GM12873 (cell line): ENCODE measurements around the gene SEMA4D.

Source experiments
- CTCF ChIP-seq: IDR thresholded peaks from 2 replicates; pipeline ENCODE4 v1.5.1; 2012; ENCODE audit warnings: low read depth, mild to moderate bottlenecking, moderate library complexity, low read length, control low read depth; ENCODE audit not compliant: insufficient read depth; ENCODE audit errors: missing control alignments

SEMA4D gene

DNA sequence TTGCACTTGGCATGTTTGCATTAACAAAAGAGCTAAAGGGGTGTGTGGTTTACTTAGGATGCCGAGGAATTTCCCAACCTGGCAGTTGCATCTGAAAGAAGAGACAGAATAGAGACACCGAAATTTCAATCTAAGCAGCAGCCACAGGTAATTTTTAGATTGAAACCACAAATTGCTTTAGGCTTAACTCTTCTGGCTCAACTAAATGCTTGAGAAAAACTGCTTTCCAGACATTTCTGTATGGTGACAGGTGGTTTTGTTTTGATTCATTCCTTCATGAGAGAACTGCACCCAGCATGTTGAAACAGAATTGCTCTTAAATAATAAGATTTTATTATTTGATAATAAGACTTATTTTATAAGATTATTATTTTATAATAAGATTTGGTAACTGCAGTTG is 158.1 kb downstream of the SEMA4D start:
- TF ChIP-seq CTCF = no peak

DNA sequence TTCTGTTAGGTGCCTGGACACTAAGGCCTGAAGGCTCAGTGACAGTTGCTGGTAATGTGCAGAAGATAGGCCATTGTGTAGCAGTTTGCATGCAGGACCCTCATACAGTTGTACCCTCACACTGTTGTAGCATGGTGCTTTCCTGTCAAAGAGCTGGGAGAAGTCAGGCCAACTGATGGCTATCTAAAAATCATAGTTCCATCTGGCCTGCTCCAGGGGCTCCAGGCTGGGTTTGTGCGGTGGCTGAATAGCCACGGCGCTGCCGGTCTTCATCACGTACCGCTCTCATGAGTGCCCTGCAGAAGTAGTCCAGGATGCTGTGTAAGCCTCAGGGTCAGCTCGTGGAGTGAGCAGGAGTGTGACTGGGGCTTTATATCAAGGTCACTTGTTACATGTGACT is 167.4 kb downstream of the SEMA4D start:
- no peak for TF ChIP-seq CTCF

- no peak for TF ChIP-seq CTCF
Observed at GRCh38 chr9:89329917-89330316, 168.0 kb downstream of the SEMA4D start.

- TF ChIP-seq CTCF = no peak
Observed at GRCh38 chr9:89328064-89328463, 169.8 kb downstream of the SEMA4D start.

DNA sequence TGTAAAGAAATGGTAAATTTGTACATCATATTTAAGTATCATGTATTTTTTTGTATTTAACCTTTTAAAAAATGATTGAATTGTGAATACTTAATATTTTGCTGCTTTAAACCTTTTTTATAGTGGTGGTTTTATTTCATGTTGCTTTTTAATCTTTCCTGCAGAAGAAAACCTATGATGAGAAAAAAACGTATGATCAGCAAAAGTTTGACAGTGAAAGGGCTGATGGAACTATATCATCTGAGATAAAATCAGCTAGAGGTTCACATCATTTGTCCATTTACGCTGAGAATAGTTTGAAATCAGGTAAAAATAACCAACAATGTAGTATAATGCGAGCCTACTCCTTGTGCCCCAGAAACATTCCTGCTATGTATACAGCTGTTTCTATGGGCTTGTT is 172.2 kb downstream of the SEMA4D start:
- TF ChIP-seq CTCF = no peak

GRCh38 chr9:89323390-89323789 is 174.5 kb downstream of the SEMA4D start:
- no peak for TF ChIP-seq CTCF

DNA sequence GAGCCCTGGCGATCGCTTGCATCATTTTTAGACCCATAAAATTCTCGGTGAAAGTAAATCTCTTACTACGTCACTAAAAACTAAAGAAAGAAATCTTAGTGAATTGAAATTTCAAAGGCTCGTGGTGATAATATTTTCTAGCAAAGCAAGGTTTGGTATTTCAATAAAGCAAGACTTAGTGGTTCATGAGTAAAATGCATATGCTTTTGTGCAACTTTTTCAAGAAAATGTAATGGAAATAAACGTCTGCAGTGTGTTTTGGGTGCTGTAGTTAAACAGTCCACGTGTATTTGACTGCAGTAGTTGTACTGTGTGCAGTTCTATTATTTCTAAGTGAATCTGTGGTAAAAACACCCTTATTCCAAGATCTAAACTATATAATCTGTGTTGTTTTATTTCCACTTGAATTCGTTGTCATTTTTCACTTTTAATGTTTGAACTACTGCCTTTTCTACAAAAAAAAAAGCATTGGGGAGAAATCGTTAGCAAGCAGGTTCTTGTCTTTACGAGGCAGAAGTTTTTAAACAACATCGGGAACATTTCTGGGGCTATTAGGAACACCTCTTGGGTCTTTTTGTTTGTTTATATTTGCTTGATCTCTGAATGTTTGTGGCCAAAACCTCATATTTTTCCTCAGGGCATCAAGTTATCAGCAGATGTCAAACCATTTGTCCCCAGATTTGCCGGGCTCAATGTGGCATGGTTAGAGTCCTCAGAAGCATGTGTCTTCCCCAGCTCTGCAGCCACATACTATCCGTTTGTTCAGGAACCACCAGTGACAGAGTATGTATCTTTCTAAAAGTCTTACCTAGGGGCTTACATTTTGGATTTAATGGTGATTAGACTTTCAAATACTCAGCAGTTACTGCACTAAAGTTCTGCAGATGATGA is 178.7 kb downstream of the SEMA4D start:
- no peak for TF ChIP-seq CTCF
